Stimulated activated CD4-positive, alpha-beta T cell treated with anti-CD3 and anti-CD28 coated beads, Interleukin-2, amount 100 ng/mL, for 4 hours (primary cell): ENCODE data around the gene CAMK4.
"Not testable (repeated sequence)": the region's sequence is repeated elsewhere in the genome, so short reads cannot be mapped to it uniquely, and the experiment has no call there.

Experiments used
- DNase-seq: peaks from one replicate; pipeline ENCODE4 v3.0.0-alpha.2; 2020; ENCODE audit warnings: low read depth

CAMK4 gene

DNA sequence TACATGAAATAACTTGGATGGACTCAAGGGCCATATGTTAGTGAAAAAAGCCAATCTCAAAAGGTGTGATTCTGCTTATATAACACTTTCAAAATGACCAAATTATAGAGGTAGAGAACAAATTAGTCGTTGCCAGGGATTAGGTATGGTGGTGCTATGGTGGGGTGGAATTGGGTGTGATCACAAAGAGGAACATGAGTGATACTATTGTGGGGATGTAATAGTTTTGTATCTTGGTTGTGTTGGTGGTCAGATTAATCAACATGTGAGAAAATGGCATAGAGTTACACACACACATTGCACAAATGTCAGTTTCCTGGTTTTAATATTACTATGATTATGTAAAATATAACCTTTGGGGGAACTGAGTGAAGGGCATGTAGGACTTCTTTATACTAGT is 31.9 kb downstream of the CAMK4 start:
- no peak for DNase-seq

- DNase-seq, result not testable (repeated sequence)
These were observed 33.4 kb downstream of the CAMK4 start for GRCh38 chr5:111257610-111258009.

DNA sequence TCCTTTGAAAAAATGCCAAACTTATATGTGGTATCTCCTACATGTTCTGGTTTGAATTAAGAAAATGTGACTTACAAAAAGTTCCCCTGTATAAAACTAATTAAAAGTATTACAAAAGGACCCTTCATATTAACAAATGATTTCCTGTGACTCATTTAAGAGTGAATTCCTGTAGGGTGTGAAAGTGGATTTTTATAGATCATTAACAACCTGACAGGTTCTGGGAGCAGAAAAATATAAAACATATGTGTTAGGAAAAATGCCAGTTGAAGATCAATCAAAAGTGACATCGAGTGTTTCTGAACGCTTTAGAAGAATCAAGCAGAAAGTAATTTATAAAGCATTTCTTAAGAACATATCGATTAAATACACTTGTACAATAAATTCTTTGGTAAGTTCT is 35.5 kb downstream of the CAMK4 start:
- no peak for DNase-seq

DNA sequence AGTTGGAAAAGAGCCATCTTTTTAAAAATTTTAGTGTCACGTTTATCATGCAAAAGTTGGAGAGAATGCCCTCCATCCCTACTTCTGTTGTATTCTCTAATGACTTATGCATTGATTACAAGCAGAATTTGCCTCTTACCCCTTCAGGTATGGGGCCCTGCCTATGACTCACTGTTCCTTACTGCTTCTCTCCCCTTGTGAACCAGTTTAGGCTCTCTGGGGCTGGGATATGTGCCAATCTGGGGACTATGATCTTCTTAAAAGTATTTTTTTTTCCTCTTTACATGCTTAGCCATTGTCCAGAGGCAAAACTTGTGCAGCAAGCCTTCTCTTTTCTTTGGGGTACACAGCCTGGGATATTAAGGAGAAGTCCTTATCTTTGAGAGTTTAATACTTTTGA is 37.4 kb downstream of the CAMK4 start:
- no peak for DNase-seq

DNA sequence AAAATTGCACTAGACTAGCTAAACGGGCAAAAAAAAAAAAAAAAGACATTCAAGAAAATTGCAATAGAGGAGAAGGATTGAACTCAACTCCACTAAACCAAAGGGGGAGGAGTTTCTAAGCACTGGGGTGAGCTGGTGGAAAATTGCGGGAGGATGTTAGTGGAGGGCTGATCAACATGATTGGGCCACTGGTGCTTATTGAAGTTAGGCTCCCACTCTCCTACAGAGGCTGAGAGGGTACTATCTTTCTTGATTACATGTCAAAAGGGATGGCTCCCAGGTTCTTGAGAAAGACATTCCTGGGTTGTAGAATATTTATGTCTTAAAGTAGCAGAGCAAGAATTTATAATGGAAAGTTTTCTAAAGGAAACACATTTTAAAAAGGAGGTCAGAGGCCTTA is 38.0 kb downstream of the CAMK4 start:
- no peak for DNase-seq

DNA sequence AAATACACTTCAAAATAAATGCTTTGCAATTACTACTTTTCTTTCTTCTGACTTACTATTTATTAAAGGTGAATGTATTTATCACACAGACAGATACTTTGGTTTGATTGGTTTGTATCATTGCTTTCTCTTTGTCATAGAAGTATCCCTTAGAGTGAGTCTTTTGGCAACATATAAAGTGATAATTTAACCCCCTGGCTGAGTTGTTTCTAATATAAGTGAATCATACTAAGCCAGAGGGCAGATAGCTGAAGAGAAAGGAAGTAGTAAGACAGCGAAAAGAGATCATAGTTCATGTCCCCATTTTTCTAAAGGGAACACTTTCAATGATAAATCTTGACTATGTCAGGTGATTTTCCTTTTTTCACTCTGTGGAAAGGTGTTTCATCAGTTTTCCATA is 38.6 kb downstream of the CAMK4 start:
- no peak for DNase-seq

DNA sequence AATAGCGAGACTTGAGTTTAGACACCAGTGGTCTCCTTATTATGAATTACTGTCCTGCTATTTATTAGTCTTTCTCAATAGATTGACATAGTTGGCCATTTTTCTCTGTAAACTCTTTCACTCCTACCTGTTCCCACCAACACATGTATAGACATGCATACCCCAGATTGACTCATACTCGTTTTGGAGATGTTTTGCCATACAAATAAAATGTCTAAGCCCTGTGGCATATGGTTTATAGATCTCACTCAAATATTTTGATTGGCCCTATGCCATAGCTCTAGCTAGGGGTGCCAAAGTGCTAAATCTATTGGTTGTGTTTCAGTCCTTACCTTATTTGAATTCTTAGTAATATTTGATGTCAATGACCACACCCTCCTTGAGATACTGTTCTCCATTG is 42.3 kb downstream of the CAMK4 start:
- no peak for DNase-seq

DNA sequence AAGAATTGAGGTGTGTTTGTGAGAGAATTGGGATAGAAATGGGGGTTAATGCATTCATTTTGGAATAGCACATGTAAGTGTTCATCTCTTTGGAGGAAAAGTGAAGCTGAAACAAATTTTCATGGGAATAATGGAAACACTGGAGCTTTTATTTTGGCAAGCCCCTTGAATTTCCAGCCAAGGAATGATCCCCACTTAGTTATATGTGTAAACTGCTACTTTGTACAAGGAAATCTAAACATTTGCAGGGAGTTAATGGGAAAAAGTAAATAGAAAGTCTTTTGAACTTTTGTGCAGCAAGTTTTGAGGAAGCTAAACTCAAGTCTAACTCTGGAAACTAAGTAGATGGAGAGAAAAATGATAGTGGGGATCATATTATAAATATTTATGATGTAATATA is 44.1 kb downstream of the CAMK4 start:
- DNase-seq, result no peak

DNA sequence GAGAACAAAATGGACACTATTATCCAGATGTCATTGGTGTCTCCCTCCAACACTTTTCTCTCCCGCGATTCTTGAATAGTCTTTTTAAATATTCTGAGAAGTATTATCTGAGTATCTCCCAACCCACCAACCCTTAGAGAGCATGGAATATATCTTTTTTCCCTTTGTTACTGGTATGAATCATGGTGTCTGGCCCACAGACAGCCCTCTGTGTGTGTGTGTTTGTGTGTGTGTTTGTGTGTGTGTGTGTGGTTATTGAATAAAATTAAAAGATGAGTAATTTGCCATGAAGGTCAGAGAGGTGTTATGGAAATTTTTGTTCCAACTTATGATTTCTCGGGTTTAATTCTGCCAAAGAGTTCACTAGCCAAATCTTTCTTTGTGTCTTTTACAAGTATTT is 47.7 kb downstream of the CAMK4 start:
- DNase-seq, result no peak

DNA sequence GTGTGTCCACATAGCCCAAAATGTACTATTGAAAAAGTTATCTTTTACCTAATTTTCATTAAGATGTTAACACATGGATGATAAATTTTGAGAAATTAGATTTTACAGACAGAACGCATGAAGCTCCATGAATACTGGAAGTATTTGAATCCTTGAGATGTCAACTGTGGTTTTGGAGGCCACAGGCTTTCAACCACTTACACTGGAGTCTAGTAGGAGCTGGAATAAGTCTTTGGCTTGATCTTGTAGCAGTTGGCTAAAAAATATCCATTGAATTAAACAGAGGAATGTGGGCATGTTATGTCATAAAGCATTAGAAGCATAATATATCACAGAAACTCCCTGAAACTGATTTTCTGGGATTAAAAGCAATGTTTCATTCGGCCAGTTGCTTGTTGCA is 52.9 kb downstream of the CAMK4 start:
- no peak for DNase-seq

DNA sequence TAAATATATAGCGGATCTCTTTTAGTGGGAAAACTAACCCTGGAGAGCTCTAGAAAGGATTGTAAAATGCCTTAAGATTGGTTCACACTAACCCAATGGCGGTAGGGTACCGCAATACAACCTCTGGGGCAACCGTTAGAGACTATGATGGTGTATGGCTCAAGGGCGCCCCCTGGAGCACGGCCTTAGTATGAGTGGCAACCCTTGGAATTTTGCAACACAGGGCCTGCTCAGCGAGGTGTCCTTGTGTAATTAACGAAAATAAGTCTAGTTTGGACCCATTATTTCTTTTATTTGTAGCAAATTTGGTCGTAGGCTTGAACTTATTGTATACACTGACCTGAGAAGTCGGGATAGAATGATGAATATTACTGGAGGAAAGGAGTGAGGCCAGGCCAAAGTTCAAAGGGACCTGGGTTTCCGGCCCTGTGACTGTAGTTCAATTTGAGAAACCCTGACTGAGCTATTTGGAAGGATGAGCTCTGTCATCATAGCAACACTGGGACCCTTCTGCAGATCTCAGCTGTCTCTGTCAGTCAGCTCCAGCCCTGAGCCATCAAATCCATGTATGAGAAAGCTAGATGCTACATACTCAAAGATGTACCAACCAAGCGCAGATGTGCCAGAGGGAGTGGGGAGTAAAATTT is 54.8 kb downstream of the CAMK4 start:
- peak; percentile 80 for DNase-seq

GRCh38 chr5:111280282-111280951 is 56.2 kb downstream of the CAMK4 start:
- no peak for DNase-seq

GRCh38 chr5:111282798-111283197 is 58.6 kb downstream of the CAMK4 start:
- DNase-seq, result no peak

DNA sequence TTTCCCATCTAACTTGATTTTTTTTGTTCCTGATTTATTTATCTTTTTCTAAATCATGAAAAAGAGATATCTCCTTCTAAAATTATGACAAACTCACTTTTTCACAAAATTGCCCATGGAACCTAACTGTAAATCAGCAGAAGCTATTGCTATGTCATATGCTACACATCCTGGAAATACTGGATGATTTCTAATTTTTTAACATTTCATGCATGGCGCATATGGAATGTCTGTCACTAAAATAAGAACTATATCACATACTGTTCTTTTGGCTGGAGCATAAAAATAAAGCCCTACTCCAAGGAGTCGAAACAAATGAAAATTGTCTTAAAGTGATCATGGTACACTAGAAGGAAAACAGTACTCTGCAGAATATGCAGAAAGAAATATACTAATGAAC is 60.6 kb downstream of the CAMK4 start:
- no peak for DNase-seq

DNA sequence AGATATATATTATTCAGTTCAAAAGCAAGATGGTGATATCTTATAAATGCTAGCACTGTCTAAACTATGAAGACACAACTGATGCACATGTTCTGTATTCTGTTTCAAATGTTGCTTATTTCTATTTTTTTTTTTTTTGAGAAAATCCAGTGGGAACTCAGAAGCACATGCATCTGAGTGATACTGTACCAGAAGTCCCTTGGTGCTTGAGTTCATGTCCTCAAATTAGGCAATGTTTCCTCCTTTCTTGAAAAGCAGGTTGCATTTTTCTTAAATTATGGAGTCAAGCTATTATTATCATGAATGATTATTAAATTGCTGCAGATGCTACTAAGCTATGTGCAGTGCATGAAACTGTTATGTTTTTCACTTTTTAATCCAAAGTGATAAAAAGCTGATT is 70.4 kb downstream of the CAMK4 start:
- DNase-seq, result no peak

DNA sequence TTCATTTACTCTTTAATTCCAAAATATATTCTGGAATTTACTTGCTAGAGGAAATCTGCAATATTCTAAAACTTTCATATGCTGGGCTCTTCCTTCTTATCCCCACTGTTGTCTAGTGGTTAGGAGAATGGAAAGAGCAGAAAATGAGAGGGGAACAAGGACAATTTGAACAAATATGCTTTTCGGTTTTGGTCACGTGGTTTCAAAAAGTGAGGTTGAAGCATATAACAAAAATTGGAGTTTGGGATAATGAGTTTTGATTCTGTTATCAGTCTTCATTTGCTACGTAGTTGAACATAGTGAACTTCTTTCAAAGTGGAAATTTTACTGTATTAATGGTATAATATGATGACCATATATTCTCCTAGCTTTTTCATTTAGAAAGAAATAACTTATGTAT is 71.5 kb downstream of the CAMK4 start:
- DNase-seq, result no peak

GRCh38 chr5:111296570-111296969 is 72.4 kb downstream of the CAMK4 start:
- no peak for DNase-seq

DNA sequence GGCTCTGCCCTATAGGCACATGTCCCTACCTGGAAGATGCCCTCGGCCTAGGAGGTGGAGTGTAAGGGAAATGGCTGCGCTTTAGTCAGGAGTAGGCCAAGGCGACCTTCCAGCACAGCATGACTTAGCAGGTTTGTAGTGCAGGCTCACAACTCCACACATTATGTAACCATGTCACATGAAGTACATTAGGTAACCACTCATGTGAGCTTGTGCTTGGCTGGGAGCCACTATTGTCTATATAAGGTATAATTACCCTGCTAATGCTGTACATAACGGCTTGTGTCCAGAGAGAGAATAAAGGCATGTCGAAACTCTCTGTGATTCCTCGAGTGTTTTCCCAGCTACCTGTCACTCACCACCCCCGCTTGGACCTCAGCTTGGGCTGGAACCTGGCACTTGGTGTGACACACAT is 74.9 kb downstream of the CAMK4 start:
- no peak for DNase-seq

DNA sequence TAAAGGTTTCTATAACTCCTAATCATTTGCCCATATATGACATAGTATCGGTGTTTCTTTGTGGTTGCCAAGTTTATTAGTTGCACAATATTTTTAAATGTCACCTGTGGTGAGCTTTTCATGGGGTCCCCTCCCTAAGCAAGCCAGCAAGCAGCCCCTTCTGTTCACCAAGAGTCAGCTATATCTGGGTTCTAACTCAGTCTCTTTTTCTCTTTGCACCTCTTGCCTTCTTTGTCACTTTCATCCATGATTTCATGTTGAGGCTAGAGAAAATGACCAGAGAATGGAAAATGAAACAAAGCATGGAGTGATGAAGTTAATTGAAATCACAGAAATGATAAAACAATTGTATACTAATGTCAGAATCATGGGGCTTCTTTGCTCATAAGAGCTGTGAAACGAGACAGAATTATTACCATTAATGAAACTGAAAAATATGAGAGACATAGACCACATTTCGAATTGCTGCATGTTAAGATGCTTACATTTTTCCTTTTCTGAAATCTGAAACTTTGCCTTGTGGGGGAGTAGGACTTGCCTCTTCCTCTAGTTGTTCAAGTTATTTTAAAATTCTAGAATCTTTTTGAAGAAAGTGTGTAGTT is 75.7 kb downstream of the CAMK4 start:
- no peak for DNase-seq

GRCh38 chr5:111301264-111301663 is 77.1 kb downstream of the CAMK4 start:
- DNase-seq, result no peak

- not testable (repeated sequence) for DNase-seq
These were observed 77.9 kb downstream of the CAMK4 start for GRCh38 chr5:111302043-111302442.

GRCh38 chr5:111308951-111309350 is 84.8 kb downstream of the CAMK4 start:
- DNase-seq, result no peak

DNA sequence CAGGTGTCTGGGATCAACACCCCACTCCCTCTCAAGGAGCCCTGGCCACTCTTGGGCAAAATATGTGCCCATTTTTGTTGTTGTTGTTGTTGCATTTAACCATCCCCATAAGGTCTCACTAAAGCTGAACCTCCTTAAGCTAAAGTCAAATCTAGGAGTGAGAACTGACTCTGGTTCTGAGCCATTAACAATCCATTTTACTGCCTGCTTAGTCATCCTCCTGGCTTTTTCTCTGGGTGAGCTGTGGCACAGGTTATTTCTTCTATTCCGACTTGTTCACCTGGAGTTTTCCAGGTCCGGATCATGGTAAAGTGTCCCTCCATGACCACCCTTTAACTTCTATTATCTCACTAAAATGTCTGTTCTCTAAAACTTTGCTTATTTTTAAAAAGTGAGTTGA is 85.2 kb downstream of the CAMK4 start:
- DNase-seq, result no peak
